ENCODE data around the gene IL1RL1.

DNA sequence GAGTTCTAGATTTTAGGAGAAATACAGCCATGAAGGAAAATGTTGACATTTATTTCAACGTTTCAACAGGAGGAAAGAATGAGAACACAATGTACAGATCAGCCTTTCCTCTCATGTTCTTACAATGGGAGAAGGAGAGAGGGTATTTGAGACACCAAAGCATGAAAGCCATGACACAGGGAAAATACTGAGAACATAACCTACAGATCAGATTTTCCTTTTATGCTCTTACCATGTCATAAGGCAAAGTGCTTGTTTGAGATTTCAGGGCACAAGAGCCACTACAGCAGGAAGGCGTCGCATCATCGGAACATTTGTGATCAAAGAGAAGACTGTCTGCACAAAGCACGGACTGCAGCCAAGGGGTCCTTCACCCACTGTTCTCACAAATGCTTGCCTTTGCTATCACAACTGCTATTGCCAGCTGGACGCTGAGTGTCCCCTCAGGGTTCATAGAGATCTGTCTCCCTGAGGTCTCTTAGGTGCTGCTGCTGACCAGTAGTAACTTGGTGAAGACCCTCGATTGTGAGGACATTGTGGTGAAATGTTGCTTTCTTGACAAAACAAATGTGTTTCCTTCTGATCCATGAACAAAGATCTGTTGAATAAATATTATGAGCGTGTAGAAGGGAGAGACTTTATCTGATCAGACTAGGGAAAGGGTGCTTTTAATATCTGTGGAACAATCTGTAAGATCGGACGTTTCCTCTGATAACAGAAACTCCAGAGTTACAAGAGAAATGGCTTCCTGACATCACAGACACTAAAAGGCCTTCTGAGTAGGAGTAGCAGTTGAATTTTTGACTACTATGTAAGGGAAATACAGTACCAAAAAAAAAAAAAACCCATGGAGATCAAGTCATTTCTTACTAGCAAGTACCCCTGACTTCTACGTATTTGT is 6.4 kb upstream of the IL1RL1 start:
- TF ChIP-seq MAZ (IDR thresholded peaks at IDR 0.05; ENCODE audit: borderline replicate concordance, low read depth, low read length) (no peak), JUN (IDR thresholded peaks at IDR 0.05) (no peak), MAFK (IDR thresholded peaks at IDR 0.05; ENCODE audit: partially characterized antibody) (no peak)
- TF ChIP-seq, protein P1, sequence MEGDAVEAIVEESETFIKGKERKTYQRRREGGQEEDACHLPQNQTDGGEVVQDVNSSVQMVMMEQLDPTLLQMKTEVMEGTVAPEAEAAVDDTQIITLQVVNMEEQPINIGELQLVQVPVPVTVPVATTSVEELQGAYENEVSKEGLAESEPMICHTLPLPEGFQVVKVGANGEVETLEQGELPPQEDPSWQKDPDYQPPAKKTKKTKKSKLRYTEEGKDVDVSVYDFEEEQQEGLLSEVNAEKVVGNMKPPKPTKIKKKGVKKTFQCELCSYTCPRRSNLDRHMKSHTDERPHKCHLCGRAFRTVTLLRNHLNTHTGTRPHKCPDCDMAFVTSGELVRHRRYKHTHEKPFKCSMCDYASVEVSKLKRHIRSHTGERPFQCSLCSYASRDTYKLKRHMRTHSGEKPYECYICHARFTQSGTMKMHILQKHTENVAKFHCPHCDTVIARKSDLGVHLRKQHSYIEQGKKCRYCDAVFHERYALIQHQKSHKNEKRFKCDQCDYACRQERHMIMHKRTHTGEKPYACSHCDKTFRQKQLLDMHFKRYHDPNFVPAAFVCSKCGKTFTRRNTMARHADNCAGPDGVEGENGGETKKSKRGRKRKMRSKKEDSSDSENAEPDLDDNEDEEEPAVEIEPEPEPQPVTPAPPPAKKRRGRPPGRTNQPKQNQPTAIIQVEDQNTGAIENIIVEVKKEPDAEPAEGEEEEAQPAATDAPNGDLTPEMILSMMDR (IDR thresholded peaks at IDR 0.05), result no peak
